T47D (cell line): Measurements from ENCODE around the gene CD37.

ENCODE experiments used
- DNase-seq, 2 experiments: peaks; one replicate each; pipeline versions ENCODE4 v3.0.0 to v3.0.0-alpha.2; 2011 to 2012; ENCODE audit warnings: low read depth in 1 of 2, low spot score in 1 of 2
- JUND ChIP-seq: IDR thresholded peaks from 2 replicates; pipeline ENCODE4 v1.6.1; 2012; ENCODE audit warnings: low read depth
- in situ Hi-C: cut with HindIII; loops from 2 replicates; pipeline ENCODE4 v1.10.0; 2016; ENCODE audit warnings: low sequenced_read_pairs, low pct_unique_long_range_greater_than_20kb

CD37 gene

DNA sequence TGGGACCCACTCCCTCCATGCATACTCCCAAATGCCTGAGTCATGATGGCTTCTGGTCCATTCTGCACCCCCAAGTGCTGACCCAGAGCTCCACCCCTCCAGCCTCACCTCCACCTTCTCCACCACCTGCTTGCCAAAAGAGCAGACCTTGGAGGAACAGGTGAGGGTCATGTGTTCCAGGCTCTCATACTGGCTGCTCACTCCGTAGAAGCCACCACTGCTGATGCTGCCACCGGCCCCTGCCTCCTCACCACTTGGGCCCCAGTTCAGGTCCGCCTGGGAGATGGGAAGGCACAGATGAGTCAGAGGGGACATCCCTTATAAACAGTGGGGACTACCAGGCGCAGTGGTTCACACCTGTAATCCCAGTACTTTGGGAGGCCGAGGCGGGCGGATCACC lies 7.9 kb downstream of the CD37 start:
- DNase-seq = no peak
- in situ Hi-C loops = no loop called here
- no peak for TF ChIP-seq JUND

DNA sequence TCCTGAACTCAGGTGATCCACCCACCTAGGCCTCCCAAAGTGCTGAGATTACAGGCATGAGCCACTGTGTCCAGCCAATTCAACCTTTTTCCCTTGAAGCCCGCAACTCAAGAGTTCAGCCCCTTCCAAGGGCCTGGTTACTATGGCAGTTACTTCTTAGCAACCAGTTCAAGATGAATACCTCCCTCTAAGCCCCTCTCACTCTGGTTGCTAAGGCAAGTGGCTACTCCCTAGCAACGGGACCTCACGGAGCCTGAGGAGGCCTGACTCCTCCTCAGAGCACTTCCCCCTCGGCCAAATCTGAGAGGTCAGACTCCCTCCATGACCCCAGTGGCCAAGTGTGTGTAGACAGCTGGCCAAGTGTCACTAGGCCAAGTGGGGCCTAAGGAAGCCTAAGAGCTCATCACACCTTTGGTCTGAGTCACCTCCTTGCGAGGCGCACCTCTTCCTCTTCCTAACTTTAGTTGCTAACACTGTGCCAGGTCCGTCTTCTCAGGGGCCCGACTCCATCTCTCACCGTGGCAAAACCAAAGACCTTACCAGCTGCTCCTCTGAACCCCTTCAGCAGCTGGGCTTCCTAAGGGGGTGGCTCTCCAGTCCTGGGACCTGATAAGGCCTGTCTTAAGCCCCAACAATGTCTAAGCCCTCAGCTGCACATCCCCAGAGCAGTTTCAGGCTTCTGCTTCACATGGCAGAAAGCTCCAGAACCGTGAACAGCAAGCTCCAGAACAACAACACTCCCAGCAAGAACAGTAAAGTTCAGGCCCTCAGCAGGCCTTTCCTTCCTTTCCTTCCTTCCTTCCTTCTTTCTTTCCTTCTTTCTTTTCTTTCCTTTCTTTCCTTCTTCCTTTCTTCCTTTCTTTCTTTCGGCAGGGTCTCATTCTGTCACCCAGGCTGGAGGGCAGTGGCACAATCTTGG lies 9.6 kb downstream of the CD37 start:
- no peak for TF ChIP-seq JUND

DNA sequence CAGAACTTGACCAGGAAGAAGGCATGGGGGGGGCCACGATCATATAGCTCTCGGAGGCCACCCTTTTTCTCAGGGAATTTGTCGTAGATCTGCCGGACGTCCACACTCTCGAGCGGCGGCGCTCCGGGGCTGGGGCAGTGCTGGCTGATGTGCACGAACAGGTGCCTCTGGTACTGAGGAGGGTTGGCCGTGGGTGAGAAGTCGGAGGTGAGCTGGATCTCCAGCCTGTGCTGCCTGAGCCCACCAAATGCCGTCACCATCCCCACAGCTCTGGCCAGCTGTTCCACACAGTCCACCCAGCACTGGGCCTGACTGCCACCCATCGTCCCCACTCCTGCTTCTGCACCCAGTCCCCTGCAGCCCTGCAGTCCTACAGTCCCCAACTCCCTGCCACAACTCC lies 12.0 kb downstream of the CD37 start:
- TF ChIP-seq JUND = no peak
- no peak for DNase-seq
- in situ Hi-C loops = no loop called here

More for the DNA sequence above, 9.6 kb downstream of the CD37 start:
- in situ Hi-C loops = no loop called here
- DNase-seq = no peak

DNA sequence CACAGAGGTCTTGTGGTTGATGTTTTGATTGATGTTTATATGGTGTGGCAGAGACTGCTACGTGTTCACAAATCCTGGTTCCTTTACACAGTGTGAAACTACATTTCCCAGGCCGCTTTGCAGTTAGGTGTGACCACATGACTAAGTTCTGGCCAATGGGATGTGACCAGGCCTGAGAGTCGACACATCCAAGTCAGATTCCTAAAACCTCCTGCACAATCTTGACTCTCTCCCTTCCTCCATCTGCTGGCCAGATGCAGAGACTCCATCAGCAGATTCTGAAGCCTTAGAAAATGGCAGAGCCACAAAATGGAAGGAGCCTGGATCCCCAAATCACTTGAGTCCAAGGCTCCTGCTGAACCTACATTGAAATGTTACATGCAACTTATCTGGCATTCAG lies 12.6 kb downstream of the CD37 start:
- in situ Hi-C loops = no loop called here
- DNase-seq = peak; percentile 73 to 84
- no peak for TF ChIP-seq JUND

DNA sequence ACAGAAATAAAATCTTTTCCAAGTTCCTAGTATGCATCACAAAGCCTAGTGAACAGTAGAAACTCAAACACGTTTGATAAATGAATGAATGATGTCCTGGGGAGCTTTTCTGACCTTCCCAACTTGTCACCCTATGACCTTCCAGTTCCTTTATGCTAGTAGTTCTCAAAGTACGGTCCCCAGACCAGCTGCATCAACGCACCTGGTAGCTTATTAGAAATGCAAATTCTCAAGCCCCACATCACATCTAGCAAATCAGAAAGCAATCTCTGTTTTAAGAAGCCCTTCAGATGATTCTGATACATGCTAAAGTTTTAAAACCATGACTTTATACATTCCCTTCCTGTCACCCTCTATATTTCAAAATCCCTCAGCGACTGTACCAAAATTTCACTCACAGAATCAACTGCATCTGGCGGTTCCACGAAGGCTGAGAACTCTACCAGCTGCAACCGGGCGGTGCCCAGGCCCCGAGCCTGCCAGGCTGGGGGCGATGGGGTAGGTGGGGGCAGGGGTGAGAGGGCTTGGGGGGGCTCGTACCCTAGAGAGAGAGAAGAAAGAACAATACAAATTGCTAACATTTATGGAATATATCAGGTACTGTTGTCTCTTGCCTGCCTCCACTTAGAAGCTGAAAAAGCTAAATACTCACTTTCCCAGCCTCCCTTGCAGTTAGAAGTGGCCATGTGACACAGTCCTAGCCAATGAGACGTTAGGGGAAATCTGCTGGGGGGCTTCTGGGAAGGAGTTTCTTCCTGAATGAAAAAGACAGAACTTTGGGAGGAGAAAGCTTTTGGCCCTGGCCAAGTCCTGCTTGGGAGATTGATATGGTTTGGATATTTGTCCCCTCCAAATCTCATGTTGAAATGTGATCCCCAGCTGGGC lies 13.3 kb downstream of the CD37 start:
- DNase-seq = no peak
- no peak for TF ChIP-seq JUND
- in situ Hi-C loops = no loop called here

DNA sequence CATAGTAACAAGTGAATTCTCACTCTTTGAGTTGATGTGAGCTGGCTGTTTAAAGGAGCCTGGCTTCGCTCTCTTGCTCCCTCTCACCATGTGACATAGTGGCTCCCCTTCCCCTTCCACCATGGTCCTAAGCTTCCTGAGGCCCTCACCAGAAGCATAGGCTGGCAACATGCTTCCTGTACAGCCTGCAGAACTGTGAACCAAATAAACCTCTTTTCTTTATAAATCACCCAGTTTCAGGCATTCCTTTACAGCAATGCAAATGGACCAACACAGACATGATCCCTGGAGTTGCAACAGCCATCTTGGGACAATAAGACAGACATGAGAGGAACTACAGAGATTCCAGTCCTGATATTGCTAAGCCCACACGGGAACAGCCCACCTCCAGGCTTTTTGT lies 14.4 kb downstream of the CD37 start:
- no peak for TF ChIP-seq JUND
- no peak for DNase-seq
- in situ Hi-C loops = no loop called here

DNA sequence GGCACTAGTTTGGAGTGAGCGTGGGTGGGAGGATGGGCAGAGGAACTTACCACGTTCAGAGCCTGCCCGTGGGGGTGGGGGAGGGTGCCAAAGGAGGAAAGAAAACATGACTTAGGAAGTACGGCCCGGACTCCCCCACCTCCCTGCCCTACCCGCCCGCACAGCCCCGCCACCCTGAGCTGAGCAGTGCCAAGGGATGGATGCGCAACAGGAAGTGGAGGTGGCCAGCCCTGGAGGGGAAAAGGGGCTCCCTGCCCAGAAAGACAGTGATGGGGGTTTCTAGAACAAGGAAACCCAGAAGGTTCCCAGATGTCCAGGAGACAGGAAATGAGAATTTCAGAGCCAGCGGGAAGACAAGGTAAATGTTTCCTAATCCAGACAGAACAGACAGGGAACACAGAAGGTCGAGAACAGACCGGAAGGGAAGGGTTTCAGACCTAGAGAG lies 20.7 kb downstream of the CD37 start:
- in situ Hi-C loops = no loop called here
- DNase-seq = no peak

DNA sequence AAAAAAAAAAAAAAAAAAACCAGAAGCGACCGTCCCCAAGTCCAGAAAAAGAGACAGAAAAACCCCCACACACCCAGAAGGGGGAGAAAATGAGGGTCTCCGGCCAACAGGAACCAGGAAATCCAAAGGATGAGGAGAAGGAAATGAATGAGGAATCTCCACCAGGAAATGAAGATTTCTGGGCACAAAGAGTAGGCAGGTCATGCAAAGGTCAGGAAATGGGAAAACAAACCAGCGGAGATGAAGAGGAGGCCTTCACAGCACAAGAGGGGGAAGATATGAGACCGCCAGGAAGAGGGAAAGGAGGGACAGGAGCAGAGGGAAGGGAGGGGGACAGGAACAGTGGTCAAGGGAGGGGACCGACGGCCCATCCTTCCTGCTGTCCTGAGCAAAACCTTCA lies 21.2 kb downstream of the CD37 start:
- no peak for TF ChIP-seq JUND
- no peak for DNase-seq
- in situ Hi-C loops = no loop called here

More for the DNA sequence above, 20.7 kb downstream of the CD37 start:
- no peak for TF ChIP-seq JUND

DNA sequence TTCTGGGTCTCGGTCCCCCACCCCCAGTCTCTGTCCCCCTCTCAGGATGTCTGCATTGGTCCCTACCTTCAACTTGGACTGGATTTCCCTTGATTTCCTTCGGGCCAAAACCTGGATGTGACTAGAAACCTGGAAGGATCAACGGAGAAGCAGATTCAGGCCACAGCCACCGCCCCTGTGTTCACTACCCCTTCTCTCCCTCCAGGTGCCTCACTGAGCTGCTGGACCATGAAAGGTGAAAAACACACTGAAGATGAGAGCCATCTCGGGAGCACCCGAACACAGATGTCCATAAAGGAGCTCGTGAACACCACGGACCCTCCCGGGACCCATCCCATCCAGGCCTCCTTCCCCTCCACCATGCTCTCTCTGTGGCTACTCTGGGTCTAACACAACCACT lies 22.0 kb downstream of the CD37 start:
- no peak for TF ChIP-seq JUND
- no peak for DNase-seq
- in situ Hi-C loops = no loop called here

DNA sequence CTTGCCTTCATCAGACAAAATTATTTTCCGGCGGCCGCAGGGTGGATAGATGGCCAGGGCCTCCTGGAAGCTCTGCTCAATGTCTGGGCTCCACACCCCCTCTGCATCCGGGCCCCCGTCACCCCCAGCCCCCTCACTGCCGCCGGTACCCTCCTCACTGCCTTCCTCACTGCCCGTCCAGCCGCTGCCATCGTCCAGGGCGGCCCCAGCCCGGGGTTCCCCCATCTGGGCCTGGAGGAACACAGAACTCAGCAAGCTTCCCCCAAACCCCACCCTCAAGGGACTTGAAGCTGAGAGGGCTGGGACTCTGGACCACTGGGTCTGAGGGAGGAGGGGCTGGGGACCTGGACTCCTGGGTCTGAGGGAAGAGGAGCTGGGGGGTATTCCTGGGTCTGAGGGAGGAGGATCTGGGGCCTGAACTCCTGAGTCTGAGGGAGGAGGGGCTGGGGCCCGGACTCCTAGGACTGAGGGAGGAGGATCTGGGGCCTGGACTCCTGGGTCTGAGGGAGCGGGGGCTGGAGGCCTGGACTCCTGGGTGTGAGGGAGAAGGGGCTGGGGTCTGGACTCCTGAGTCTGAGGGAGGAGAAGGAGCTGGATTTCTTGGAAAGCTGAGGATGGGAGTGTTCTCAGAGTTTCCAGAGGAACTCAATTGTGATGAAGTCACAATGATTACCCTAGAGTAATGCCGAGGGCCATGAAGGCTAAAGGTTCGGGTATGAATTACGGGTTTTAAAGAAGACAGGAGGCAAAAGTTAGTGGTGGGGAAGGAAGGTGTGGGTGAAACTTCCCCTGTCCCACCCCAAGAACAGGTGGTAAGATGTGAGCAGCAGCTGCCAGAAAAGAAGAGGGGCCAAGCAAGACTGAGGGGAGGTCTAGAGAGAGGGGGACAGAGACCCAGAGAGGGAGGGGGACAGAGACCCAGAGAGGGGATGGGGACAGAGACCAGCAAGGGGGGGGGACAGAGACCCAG lies 24.9 kb downstream of the CD37 start:
- DNase-seq = no peak
- TF ChIP-seq JUND = no peak
- in situ Hi-C loops = no loop called here

DNA sequence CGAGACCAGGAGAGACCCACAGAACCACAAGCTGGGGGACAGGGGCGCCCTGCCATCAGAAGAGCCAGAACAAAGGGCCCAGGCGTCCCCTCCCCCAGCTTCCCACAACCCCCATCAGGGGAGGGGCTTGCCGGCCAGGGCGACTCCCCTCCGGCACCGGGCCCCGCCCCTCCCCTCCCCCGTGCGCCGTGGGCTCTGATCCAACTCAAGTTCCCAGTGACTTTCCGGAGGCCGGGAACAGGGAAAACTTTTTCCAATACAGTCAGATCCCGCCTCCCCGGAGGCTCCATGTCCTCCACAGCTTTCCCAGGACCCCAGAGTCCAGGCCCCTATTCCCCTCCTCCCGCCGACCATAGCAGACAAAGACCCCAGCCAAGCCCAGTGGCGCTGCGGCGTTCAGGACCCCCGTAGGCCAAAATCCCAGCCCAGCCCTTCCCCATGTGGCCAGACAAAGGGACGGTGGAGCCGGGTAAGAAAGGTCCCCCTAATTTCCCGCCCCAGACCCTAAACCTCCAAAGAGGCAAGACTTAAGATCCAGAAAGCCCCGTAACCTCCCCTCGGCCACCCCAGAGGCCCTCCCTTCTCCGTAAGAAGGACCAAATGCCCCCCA lies 26.3 kb downstream of the CD37 start:
- TF ChIP-seq JUND = no peak
- in situ Hi-C loops = no loop called here
- peak; percentile 62 to 84 for DNase-seq
